ENCODE data around the gene MALT1. TPM values are rescaled to one million over a fixed set of nuclear protein-coding genes. Genes with fewer than 3 reads are reported as not detected.
"Not testable (repeated sequence)": the region's sequence is repeated elsewhere in the genome, so short reads cannot be mapped to it uniquely, and the experiment has no call there.

Gene MALT1
- total RNA-seq, 1 experiment from 2014 or later = 22.0 TPM

DNA sequence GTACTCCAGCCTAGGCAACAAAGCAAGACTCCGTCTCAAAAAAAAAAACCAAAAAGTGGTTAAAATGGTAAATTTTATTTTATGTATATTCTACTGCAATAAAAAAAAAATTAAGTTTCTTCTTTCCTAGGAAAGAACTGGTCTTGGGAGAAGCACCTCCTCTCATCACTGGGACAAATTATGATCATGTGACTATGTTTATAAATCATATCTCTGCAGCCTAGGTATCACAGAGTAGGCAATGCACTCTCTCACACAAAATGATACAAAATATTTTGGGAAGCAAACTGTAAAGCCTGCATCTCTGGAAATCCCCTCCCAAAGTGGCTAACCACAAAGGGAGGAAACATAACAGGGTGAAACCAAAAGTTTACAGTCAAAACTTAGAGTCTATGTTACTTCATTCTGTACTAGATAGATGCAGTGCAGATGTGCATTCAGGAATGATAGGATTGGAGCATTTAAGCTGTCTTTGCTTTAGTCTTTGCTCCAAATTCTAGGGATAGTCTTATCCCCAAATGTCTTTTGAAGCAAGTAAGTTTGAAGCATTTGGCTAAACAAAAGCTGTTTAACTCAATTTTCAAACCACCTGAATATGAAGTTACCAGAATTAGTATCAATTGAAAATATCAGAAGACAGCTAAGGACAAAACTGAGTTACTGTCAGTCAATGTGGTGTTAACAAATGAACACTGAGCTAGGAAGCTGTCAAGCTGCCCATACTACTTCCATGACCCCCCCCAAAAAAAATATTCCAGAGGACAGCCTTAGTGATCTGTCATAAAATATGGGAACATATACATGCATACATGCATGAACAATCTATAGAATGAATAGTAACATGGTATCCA is 21.1 kb upstream of the MALT1 start:
- in situ Hi-C loops (cut with HindIII; ENCODE audit: low pct_unique_long_range_greater_than_20kb, low sequenced_read_pairs) = no loop called here
- no peak for DNase-seq (ENCODE audit: low read depth)

DNA sequence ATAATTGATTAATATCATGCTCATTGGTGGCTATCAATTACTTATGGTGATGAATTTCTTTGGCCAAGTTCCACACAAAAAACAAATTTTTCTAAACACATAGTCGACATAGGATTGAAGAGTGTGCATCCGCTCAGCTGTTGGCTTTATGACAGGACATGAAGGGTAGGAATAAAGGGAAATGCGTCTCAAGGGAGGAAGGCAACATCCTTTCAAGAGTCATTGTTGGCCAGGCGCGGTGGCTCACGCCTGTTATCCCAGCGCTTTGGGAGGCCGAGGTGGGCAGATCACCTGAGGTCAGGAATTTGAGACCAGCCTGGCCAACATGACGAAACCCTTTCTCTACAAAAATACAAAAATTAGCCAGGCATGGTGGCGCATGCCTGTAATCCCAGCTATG is 20.4 kb upstream of the MALT1 start:
- in situ Hi-C loops (cut with HindIII; ENCODE audit: low pct_unique_long_range_greater_than_20kb, low sequenced_read_pairs); DNase-seq (ENCODE audit: low read depth): not testable (repeated sequence)

DNA sequence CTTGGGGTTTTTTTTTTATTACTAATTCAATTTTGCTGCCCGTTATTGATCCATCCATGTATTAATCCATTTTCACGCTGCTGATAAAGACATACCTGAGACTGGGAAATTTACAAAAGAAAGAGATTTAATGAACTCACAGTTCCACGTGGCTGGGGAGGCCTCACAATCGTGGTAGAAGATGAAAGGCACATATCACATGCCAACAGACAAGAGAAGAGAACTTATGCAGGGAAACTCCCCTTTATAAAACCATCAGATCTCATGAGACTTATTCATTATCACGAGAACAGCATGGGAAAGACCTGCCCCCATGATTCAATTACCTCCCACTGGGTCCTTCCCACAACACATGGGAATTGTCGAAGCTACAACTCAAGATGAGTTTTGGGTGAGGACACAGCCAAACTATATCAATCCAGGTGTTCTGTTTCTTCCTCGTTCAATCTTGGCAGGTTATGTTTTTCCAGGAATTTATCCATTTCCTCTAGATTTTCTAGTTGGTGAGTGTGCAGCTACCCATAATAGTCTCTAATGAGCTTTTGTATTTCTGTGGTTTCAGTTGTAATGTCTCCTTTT is 18.0 kb upstream of the MALT1 start:
- in situ Hi-C loops (cut with HindIII; ENCODE audit: low pct_unique_long_range_greater_than_20kb, low sequenced_read_pairs); DNase-seq (ENCODE audit: low read depth): not testable (repeated sequence)

DNA sequence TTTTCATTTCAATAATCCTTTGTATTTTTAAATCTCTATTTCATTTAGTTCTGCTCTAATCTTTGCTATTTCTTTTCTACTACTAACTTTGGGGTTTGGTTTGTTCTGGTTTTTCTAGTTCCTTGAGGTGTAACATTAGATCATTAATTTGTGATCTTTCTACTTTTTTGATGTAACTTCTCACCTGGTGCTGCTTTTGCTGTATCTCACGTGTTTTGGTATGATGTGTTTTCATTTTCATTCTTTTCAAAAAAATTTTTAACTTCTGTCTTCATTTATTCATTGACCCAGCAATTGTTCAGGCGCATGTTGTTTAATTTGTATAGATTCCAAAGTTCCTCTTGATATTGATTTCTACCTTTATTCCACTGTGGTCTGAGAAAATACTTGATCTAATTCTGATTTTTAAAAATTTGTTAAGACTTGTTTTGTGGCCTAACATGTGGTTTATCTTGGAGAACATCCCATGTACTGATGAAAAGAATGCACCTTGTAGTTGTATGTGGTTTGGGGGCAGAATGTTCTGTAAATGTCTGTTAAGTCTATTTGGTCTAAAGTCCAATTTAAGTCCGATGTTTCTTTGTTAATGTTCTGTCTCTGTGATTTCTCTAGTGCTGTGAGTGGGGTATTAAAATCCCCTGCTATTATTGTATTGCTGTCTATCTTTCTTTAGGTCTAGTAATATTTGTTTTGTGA is 17.3 kb upstream of the MALT1 start:
- in situ Hi-C loops (cut with HindIII; ENCODE audit: low pct_unique_long_range_greater_than_20kb, low sequenced_read_pairs) = no loop called here
- no peak for DNase-seq (ENCODE audit: low read depth)

DNA sequence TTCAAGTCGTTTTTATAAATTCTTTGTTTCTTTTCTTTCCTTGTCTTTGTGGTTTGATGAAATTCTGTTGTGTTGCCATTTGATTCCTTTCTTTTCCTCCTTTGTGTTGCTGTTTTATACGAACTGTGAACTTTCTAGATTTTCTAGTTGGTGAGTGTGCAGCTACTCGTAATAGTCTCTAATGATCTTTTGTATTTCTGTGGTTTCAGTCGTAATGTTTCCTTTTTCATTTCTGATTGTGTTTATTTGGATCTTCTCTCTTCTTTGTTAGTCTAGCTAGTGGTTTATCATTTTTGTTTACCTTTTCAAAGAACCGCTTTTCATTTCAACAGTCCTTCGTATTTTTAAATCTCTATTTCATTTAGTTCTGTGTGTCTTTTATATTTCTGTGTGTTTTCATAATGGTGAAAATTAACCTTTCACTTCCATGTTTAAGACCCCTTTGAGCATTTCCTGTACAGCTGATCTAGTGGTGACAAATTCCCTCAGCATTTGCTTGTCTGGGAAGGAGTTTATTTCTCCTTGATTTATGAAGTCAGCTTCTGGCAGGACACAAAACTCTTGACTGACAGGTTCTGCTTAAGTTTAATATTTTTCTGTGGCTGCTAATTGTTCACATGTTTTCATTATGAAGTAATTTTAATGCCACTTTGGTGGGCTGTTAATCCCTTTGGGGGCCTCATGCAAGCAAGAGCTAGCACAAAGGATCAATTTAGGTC is 16.2 kb upstream of the MALT1 start:
- in situ Hi-C loops (cut with HindIII; ENCODE audit: low pct_unique_long_range_greater_than_20kb, low sequenced_read_pairs) = no loop called here
- no peak for DNase-seq (ENCODE audit: low read depth)

DNA sequence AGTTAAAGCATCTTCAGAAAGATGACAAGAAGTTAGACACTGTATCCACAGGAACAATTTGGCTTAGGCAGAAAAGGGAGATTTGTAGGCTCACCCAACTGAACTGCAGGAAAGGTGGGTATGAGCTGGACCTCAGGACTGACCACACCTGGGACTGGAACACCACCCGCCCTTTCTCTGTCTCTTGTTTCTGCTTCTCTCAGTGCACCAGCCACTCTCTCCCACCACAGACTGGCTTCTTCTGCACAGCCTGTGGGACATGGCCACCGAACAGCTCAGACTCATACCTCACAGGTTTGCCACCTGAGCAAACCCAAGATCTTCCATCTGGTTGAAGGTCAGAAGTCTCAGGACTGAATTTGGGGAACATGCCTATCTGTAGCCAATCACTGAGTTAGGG is 14.2 kb upstream of the MALT1 start:
- in situ Hi-C loops (cut with HindIII; ENCODE audit: low pct_unique_long_range_greater_than_20kb, low sequenced_read_pairs) = no loop called here

DNA sequence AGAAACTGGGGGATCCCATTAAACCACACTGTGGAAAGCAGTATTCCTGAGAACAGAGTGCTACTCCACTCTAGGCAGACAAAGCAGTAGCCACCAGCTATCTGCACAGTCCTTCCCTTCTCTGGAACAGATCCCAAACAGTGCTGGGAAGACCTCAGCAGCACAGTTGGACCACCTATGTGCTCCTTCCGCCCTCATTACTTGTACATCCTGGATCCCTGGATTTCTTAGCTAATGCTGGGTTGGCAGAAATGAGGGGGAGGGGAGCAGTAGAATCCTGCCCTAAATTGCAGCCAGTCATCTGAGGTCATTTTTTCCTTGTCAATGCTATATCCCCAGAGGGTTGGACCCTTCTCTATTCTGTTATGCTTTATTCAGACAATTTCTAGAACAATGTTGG is 13.8 kb upstream of the MALT1 start:
- no peak for DNase-seq (ENCODE audit: low read depth)
- in situ Hi-C loops (cut with HindIII; ENCODE audit: low pct_unique_long_range_greater_than_20kb, low sequenced_read_pairs) = no loop called here

More for the DNA sequence above, 14.2 kb upstream of the MALT1 start:
- DNase-seq (ENCODE audit: low read depth) = no peak

DNA sequence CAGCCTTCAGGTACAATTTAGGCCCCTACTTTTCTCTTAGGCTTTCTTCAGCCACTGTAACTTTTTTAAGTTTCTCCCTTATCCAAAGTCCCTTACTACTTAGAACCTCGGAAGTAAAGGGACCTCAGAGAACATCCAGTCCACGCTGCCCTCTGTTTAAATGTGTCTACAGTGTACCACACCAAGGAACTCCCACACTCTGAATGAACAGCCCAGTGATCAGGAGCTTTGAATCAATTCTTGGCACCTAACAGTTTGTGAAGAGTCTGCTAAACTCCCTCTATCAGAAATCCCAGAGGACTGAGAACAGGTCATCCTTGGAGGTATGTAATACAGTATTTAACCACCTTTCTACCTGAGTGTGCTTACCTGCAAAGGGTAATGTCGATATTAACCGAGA is 11.6 kb upstream of the MALT1 start:
- no peak for DNase-seq (ENCODE audit: low read depth)
- in situ Hi-C loops (cut with HindIII; ENCODE audit: low pct_unique_long_range_greater_than_20kb, low sequenced_read_pairs) = no loop called here

DNA sequence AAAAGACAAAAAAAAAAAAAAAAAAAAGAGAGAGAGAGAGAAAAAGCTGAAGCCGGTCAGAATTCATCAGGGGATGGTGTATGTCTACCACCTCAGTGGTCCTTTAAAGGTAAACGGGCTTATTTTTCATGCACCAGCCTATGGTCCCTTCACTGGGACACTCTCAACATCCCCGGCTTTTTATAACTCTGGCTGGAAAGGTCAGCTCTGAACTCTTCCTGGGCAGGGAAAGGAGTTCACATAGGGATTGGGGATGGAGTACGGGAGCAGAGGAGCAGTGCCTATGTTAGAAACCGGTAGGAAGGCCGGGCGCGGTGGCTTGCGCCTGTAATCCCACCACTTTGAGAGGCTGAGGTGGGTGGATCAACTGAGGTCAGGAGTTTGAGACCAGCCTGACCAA is 10.3 kb upstream of the MALT1 start:
- in situ Hi-C loops (cut with HindIII; ENCODE audit: low pct_unique_long_range_greater_than_20kb, low sequenced_read_pairs) = no loop called here

DNA sequence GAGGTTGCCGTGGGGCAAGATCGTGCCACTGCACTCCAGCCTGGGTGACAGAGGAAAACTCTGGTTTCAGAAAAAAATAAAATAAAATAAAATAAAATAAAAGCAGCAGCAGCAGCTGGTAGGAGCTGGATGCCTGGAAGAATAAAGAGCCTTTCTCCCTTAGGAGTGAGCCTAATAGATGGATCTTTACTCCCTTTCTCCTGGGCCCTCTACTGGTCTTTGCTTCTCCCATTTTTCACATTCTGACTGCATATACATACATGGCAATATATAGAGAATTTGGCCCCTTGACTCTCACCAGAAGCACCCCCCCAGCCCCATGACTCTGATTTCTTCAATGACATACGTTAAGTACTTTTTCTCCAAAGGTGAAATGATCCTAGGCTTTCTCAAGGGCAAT is 9.8 kb upstream of the MALT1 start:
- in situ Hi-C loops (cut with HindIII; ENCODE audit: low pct_unique_long_range_greater_than_20kb, low sequenced_read_pairs) = no loop called here
- DNase-seq (ENCODE audit: low read depth) = no peak

More for the DNA sequence above, 10.3 kb upstream of the MALT1 start:
- DNase-seq (ENCODE audit: low read depth) = no peak

DNA sequence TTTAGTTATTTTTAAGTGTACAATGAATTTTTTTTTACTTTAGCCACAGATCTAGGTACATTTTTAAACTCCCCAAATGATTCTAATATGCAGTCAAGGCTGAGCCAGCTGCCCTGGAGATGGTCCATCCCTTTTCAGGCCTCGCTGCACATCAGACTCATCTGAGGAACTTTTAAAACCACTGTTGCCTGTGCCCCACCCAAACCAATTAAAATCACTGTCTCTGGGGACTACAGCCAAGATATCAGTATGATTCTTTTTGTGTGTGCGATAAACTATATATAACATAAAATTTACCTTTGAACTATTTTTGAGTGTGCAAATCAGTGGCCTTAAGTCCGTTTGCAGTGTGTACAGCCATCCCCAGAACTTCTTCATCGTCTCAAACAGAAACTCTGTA is 9.1 kb upstream of the MALT1 start:
- in situ Hi-C loops (cut with HindIII; ENCODE audit: low pct_unique_long_range_greater_than_20kb, low sequenced_read_pairs) = no loop called here

DNA sequence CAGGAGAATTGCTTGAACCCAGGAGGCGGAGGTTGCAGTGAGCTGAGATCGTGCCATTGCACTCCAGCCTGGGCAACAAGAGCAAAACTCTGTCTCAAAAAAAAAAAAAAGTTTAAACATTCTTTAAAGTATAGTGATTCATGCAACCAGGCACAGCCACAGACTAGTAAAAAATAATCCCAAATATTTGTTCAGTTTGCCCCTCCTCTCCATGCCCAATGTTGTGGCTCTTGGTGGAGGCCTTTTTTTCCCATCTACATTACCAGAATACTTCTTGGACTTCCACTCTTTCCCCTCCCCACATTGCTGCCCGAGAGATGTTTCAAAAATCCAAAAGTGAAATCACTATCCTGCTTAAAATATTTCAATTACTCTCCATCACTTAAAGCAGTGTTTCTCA is 5.1 kb upstream of the MALT1 start:
- in situ Hi-C loops (cut with HindIII; ENCODE audit: low pct_unique_long_range_greater_than_20kb, low sequenced_read_pairs) = no loop called here

More for the DNA sequence above, 9.1 kb upstream of the MALT1 start:
- no peak for DNase-seq (ENCODE audit: low read depth)

DNA sequence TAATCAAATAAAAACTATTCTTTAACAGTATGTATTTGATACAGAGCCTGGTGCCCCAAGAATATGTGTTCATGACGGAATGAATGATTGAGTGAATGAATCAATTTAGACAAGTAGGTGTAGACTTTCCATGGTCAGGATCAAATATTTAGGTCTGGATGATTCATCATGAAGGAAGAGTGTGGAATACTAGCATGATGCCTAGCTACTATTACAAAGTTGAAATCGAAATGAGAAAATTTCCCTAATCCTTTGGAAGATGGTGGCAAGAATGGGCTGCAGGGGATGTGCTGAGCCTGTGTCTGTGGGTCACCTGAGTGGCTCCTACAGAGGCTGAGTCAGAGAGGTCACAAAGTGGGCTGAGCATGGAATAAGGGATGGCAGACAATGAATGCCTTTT is 3.1 kb upstream of the MALT1 start:
- peak; percentile 14 for DNase-seq (ENCODE audit: low read depth)
- in situ Hi-C loops (cut with HindIII; ENCODE audit: low pct_unique_long_range_greater_than_20kb, low sequenced_read_pairs) = no loop called here

More for the DNA sequence above, 5.1 kb upstream of the MALT1 start:
- no peak for DNase-seq (ENCODE audit: low read depth)

DNA sequence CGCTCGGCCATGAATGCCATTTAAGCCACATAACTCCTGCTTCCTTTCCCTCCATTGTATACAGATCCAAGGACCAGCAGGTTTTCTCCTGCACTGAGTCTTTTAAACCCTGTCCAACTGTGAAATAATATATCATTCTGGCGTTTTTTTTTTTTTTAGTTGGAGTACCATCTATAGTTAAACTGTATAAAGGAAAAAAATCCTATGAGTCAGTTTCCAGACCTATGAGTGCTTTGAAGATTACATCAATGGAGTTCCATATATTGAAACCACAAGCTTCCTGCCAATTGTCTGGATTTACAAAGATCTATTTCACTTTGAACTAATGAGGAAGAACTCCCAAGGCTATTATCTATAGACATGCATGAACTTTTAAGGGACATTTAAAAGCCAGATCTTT is 2.4 kb upstream of the MALT1 start:
- in situ Hi-C loops (cut with HindIII; ENCODE audit: low pct_unique_long_range_greater_than_20kb, low sequenced_read_pairs) = no loop called here
- no peak for DNase-seq (ENCODE audit: low read depth)

DNA sequence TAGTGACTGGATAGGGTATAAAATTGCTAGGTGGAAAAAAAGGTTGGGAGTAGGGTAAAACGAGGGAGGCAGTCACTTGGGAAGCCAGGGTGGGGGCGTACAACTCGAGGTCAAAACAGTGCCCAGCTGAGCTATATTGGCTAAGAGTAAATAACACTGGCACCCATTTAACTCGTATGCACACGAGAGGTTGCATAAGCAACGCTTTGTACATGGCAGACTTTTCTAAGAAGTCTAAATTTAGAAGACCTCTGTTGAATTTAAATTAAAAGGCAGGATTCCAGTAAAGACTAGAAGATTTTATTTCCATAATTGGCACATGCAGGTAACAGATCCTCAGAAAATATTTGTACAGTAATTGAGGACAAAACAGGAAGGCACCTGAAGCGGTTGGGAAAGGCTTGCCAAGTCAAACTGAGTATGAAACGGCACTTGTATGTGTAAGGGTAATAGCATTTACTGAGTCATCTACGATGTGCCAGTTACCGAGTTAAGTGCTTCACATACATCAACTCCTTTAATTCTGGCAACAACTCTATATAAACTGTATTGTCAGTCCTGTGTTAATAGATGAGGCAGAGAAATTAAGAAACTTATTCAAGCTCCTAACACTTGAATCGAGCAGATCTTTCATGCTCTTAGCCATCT is 1.4 kb upstream of the MALT1 start:
- peak; percentile 63 for DNase-seq (ENCODE audit: low read depth)
- in situ Hi-C loops (cut with HindIII; ENCODE audit: low pct_unique_long_range_greater_than_20kb, low sequenced_read_pairs) = no loop called here

DNA sequence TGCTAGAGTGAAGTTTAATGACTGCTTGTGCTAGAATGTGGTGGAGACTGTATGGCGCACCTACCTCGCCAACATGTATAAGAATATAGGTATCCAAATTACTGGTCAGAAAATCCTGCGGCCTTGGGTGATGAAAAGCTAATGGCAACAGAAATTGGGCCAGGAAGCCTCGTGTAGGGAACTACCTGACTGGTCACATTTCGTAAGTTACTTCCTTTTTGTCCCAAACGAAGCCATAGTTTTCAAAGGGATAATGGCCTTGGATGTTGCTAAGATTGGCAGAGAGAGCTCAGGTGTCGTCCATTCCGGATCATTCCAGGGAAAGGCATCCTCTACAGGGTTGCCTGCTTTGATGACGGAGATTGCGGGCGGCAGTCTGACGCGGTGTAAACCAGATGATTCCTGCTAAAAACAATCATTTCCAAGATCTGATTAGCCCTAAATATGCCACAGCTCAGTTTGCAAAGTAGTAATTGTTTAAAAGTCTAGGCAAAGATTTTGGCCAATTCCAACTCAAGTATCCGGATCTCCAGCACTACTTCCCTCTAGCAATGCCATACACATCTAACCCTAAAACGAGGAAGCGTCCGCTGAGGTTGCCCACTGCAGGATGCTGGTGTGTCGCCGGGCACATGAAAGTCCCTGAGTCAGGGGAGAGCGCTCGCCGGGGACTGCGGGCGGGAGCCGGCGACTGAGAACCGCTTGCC is 708 bp upstream of the MALT1 start:
- in situ Hi-C loops (cut with HindIII; ENCODE audit: low pct_unique_long_range_greater_than_20kb, low sequenced_read_pairs) = no loop called here
- DNase-seq (ENCODE audit: low read depth) = no peak

DNA sequence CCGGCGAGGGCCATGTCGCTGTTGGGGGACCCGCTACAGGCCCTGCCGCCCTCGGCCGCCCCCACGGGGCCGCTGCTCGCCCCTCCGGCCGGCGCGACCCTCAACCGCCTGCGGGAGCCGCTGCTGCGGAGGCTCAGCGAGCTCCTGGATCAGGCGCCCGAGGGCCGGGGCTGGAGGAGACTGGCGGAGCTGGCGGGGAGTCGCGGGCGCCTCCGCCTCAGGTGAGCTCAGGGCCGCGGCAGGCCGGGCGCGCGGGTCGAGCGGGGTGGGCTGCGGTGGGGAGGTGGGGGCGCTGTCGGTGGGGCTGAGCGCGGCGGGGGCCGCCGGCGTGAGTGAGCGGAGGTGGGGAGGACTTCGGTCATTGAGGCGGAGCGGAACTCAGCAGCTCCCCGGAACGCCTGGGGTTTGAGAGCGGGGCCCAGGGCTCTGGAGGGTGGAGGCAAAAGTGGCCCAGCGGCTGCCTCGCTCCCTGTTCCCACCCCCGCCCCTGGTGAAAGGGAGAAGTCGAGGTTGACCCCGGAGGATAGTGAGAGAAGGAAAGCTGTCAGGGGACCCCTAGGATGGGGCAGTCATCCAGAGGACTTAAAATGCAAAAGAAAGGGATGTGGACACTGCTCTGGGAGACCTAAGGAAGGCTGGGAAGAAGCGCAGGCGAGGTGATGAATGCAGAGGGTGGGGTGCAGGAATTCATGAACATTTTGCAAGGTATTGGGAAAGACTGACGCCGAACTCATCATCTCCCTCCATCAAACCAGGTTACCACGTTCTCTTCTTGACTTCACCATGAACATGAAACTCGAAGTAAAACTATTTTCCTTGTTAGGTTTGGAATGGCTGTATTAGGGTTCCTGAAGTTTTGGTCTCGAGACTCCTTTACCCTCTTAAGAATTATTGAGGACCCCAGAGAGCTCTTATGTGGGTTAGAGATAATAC is 633 bp downstream of the MALT1 start:
- no peak for DNase-seq (ENCODE audit: low read depth)

More for the DNA sequence above, 633 bp downstream of the MALT1 start:
- in situ Hi-C loops (cut with HindIII; ENCODE audit: low pct_unique_long_range_greater_than_20kb, low sequenced_read_pairs) = no loop called here
